ENCODE results near the gene MS4A2.
"Not testable (repeated sequence)": the region's sequence is repeated elsewhere in the genome, so short reads cannot be mapped to it uniquely, and the experiment has no call there.

The MS4A2 gene

DNA sequence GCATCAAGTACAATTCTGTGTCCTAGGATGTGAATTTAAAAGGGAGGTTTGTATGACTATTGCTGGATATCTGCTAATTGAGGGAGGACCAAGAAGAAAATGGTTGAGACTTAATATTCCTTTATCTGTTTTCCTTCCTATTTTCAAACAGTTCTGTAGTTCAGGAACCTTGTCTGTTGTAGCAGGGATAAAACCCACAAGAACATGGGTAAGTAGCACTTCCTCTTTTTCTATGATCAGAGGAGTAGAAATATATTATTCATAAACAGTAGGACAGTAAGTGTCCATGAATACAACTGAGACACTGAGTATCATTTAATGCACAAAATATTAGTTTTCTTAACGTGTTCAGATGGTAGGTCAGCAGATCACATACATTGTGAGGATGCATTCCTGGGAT, 24.4 kb upstream of the MS4A2 start:
- H3K4me3 ChIP-seq (ENCODE audit: low read depth, low read length): no peak overlapping the region
- DNase-seq (ENCODE audit: low read depth, low spot score): no peak
- TF ChIP-seq, protein P1, sequence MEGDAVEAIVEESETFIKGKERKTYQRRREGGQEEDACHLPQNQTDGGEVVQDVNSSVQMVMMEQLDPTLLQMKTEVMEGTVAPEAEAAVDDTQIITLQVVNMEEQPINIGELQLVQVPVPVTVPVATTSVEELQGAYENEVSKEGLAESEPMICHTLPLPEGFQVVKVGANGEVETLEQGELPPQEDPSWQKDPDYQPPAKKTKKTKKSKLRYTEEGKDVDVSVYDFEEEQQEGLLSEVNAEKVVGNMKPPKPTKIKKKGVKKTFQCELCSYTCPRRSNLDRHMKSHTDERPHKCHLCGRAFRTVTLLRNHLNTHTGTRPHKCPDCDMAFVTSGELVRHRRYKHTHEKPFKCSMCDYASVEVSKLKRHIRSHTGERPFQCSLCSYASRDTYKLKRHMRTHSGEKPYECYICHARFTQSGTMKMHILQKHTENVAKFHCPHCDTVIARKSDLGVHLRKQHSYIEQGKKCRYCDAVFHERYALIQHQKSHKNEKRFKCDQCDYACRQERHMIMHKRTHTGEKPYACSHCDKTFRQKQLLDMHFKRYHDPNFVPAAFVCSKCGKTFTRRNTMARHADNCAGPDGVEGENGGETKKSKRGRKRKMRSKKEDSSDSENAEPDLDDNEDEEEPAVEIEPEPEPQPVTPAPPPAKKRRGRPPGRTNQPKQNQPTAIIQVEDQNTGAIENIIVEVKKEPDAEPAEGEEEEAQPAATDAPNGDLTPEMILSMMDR (IDR thresholded peaks at IDR 0.05; ENCODE audit: low read depth, low read length): no peak
- in situ Hi-C loops (cut with HindIII; ENCODE audit: low sequenced_read_pairs): no loop called here

- TF ChIP-seq, protein P1 (IDR thresholded peaks at IDR 0.05; ENCODE audit: low read depth, low read length): no peak
- in situ Hi-C loops (cut with HindIII; ENCODE audit: low sequenced_read_pairs): no loop called here
- H3K4me3 ChIP-seq (ENCODE audit: low read depth, low read length): no peak overlapping the region
- no peak for DNase-seq (ENCODE audit: low read depth, low spot score)
Observed at GRCh38 chr11:60065801-60066200, 22.7 kb upstream of the MS4A2 start.

DNA sequence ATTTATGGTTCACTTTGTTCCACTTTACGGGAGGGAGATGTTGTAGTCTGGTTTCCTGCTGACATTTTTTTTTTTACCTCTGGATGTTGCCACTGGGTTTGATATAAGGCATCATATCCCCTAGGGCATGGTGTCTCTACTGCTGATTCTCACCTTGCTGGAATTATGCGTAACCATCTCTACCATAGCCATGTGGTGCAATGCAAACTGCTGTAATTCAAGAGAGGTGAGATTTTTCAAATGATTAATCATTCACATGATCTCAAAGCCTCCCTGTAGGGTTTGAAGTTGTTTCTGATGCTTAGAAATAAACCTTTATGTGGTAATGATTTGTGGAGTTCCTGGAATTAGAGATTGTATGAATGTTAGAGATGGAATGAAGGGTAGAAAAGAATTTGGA, 19.0 kb upstream of the MS4A2 start:
- TF ChIP-seq, protein P1 (IDR thresholded peaks at IDR 0.05; ENCODE audit: low read depth, low read length): no peak
- in situ Hi-C loops (cut with HindIII; ENCODE audit: low sequenced_read_pairs): no loop called here
- no peak overlapping the region for H3K4me3 ChIP-seq (ENCODE audit: low read depth, low read length)
- no peak for DNase-seq (ENCODE audit: low read depth, low spot score)

- in situ Hi-C loops (cut with HindIII; ENCODE audit: low sequenced_read_pairs); H3K4me3 ChIP-seq (ENCODE audit: low read depth, low read length); DNase-seq (ENCODE audit: low read depth, low spot score): not testable (repeated sequence)
Observed at GRCh38 chr11:60071644-60072043, 16.8 kb upstream of the MS4A2 start.

DNA sequence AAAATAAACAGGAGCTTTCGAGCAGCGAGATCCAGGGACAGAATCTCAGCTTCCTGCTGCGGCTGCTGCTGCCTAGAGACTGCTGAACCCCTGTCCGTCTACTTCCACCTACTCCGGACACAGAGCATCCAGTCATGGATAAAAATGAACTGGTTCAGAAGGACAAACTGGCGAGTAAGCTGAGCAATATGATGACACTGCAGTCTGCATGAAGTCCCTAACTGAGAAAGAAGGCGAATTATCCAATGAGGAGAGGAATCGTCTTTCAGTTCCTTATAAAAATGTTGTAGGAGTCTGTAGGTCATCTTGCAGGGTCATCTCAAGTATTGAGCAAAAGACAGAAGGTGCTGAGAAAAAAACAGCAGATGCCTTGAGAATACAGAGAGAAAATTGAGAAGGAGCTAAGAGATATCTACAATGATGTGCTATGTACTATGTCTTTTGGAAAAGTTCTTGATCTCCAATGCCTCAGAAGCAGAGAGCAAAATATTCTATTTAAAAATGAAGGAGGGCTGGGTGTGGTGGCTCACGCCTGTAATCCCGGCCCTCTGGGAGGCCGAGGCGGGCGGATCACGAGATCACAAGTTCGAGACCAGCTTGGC, 11.1 kb upstream of the MS4A2 start:
- in situ Hi-C loops (cut with HindIII; ENCODE audit: low sequenced_read_pairs): no loop called here
- no peak overlapping the region for H3K4me3 ChIP-seq (ENCODE audit: low read depth, low read length)
- no peak for DNase-seq (ENCODE audit: low read depth, low spot score)
- TF ChIP-seq, protein P1 (IDR thresholded peaks at IDR 0.05; ENCODE audit: low read depth, low read length): no peak

- H3K4me3 ChIP-seq (ENCODE audit: low read depth, low read length): no peak overlapping the region
- no peak for DNase-seq (ENCODE audit: low read depth, low spot score)
- in situ Hi-C loops (cut with HindIII; ENCODE audit: low sequenced_read_pairs): no loop called here
- TF ChIP-seq, protein P1 (IDR thresholded peaks at IDR 0.05; ENCODE audit: low read depth, low read length): no peak
Observed at GRCh38 chr11:60077981-60078380, 10.5 kb upstream of the MS4A2 start.

DNA sequence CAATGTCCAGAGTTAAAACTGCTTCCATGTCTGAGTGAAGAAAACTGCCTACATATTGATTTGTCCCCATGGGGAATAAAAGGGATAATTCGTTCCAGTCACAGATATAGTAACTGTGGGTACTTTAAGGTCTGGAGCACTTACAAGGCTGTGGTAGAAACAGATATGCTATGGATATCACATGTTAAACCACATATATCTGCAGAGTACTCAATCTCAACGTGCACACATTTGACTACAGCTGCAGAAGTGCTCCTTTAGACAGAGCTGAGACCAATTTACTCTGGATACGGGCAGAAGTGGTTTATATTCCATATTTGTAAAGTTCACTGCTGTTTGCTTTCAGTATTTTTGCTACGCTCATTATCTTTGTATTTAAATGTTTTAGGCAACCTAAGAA, 9.7 kb upstream of the MS4A2 start:
- H3K4me3 ChIP-seq (ENCODE audit: low read depth, low read length): no peak overlapping the region
- in situ Hi-C loops (cut with HindIII; ENCODE audit: low sequenced_read_pairs): no loop called here
- TF ChIP-seq, protein P1 (IDR thresholded peaks at IDR 0.05; ENCODE audit: low read depth, low read length): no peak
- no peak for DNase-seq (ENCODE audit: low read depth, low spot score)
